ENCODE data around the gene NAT8.
"Not testable (repeated sequence)": the region's sequence is repeated elsewhere in the genome, so short reads cannot be mapped to it uniquely, and the experiment has no call there.

The NAT8 gene

GRCh38 chr2:73684905-73685304 lies 42.7 kb upstream of the NAT8 start:
- H3K4me3 ChIP-seq (ENCODE audit: low read length); H3K27me3 ChIP-seq (ENCODE audit: low read depth, low read length); H3K27ac ChIP-seq (ENCODE audit: low read length); H3K4me1 ChIP-seq (ENCODE audit: low read length); H4K20me1 ChIP-seq (ENCODE audit: insufficient read depth, low read length); H3K36me3 ChIP-seq (replicated peaks; ENCODE audit: low read depth, low read length); H3K79me2 ChIP-seq (ENCODE audit: low read length); H3K9me3 ChIP-seq (ENCODE audit: insufficient read depth, low read length); H2AFZ ChIP-seq (ENCODE audit: low read depth, low read length); H3K4me2 ChIP-seq (ENCODE audit: low read length); H3K9ac ChIP-seq (ENCODE audit: low read length): not testable (repeated sequence)
- TF ChIP-seq, protein P1, sequence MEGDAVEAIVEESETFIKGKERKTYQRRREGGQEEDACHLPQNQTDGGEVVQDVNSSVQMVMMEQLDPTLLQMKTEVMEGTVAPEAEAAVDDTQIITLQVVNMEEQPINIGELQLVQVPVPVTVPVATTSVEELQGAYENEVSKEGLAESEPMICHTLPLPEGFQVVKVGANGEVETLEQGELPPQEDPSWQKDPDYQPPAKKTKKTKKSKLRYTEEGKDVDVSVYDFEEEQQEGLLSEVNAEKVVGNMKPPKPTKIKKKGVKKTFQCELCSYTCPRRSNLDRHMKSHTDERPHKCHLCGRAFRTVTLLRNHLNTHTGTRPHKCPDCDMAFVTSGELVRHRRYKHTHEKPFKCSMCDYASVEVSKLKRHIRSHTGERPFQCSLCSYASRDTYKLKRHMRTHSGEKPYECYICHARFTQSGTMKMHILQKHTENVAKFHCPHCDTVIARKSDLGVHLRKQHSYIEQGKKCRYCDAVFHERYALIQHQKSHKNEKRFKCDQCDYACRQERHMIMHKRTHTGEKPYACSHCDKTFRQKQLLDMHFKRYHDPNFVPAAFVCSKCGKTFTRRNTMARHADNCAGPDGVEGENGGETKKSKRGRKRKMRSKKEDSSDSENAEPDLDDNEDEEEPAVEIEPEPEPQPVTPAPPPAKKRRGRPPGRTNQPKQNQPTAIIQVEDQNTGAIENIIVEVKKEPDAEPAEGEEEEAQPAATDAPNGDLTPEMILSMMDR (IDR thresholded peaks at IDR 0.05; ENCODE audit: low read depth, low read length) = peak; percentile 25

DNA sequence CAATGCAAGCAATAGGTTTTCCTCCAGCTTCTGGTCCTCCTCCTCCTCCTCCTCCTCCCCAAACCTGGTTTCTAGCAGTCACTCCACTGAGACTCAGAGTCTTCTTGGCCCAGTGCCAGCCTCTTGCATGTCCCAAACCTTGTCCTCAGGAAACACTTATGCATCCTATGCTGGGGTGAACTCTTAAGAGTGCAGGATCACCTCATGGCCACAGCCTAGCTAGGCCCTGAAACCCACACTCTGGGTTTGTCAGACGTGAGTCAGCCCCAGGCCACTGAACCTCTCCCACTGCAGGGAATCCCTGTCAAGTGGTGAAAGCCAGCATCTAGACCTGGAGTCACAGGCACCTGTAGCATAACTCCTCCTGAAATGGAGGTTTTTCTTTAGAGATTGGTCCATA lies 42.1 kb upstream of the NAT8 start:
- not testable (repeated sequence) for H3K36me3 ChIP-seq (replicated peaks; ENCODE audit: low read depth, low read length); H3K9me3 ChIP-seq (ENCODE audit: insufficient read depth, low read length); H3K4me1 ChIP-seq (ENCODE audit: low read length); H4K20me1 ChIP-seq (ENCODE audit: insufficient read depth, low read length); H3K27ac ChIP-seq (ENCODE audit: low read length); H3K27me3 ChIP-seq (ENCODE audit: low read depth, low read length); H2AFZ ChIP-seq (ENCODE audit: low read depth, low read length); H3K4me2 ChIP-seq (ENCODE audit: low read length); H3K79me2 ChIP-seq (ENCODE audit: low read length); H3K4me3 ChIP-seq (ENCODE audit: low read length); H3K9ac ChIP-seq (ENCODE audit: low read length)

DNA sequence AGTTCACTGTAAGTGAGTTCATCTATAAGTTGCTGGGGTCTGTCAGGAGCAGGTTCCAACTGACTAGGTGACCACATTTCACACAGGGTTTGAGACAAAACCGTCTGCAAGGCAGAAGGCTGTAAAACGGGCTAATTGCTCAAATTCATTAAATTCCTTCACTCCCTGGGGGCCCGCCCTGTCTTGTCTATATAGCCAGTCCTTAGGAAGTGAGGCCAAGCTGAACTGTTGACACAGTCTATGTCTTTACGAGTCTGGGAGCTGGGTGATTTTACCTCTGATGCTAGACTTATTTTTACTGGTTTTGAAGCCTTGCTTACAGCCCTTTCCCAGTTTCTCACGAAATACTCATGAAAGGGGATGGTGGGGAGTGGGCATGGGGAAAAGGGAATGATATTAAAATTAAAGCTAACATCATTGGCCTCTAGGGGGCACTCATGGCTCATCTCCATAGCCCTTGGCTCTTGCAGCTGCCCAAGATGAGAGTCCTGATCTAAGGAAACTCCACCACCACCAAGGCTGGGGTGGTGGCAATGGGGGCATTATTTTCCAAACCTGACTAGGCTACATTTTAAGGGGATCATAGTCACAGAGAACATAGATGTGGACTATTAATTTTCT lies 37.8 kb upstream of the NAT8 start:
- H3K27ac ChIP-seq (ENCODE audit: low read length); H4K20me1 ChIP-seq (ENCODE audit: insufficient read depth, low read length); H3K79me2 ChIP-seq (ENCODE audit: low read length); H3K9ac ChIP-seq (ENCODE audit: low read length); H3K4me3 ChIP-seq (ENCODE audit: low read length); H3K27me3 ChIP-seq (ENCODE audit: low read depth, low read length); H3K36me3 ChIP-seq (replicated peaks; ENCODE audit: low read depth, low read length); H3K9me3 ChIP-seq (ENCODE audit: insufficient read depth, low read length); H2AFZ ChIP-seq (ENCODE audit: low read depth, low read length): not testable (repeated sequence)
- H3K4me1 ChIP-seq (ENCODE audit: low read length) = peaks cover 11% of the 10 kb centered on the region
- 0 out of 2 replicates have a peak overlapping the region, but pooled peaks have one; percentile 16 for H3K4me2 ChIP-seq (ENCODE audit: low read length)
- TF ChIP-seq, protein P1 (IDR thresholded peaks at IDR 0.05; ENCODE audit: low read depth, low read length) = peak; percentile 63

DNA sequence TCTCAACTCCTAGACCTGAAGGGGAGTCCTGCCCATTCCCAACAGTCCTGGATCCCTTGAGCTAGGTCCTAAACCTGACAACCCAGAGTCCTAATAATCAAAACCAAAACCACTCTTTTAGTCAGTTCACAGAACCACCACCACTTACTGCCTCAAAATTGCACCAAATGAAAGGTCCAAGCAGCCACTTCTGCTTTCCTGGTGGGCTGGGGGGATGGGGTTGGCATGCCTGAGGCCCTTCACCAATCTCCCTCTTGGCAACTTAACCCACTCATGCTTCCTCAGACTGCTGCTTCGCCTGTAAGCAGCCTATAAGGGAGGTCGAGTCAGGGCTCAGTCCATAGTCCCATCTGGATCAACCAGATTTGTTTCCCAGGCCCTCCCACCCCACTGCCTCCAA lies 37.0 kb upstream of the NAT8 start:
- not testable (repeated sequence) for H3K79me2 ChIP-seq (ENCODE audit: low read length); H4K20me1 ChIP-seq (ENCODE audit: insufficient read depth, low read length); H3K36me3 ChIP-seq (replicated peaks; ENCODE audit: low read depth, low read length); H2AFZ ChIP-seq (ENCODE audit: low read depth, low read length); H3K4me2 ChIP-seq (ENCODE audit: low read length); H3K4me3 ChIP-seq (ENCODE audit: low read length); H3K27ac ChIP-seq (ENCODE audit: low read length); H3K9me3 ChIP-seq (ENCODE audit: insufficient read depth, low read length); H3K27me3 ChIP-seq (ENCODE audit: low read depth, low read length); H3K9ac ChIP-seq (ENCODE audit: low read length)
- H3K4me1 ChIP-seq (ENCODE audit: low read length) = peaks cover 19% of the 10 kb centered on the region

- H2AFZ ChIP-seq (ENCODE audit: low read depth, low read length); H3K9me3 ChIP-seq (ENCODE audit: insufficient read depth, low read length); H3K4me3 ChIP-seq (ENCODE audit: low read length); H3K27me3 ChIP-seq (ENCODE audit: low read depth, low read length); H3K4me2 ChIP-seq (ENCODE audit: low read length); H4K20me1 ChIP-seq (ENCODE audit: insufficient read depth, low read length); H3K27ac ChIP-seq (ENCODE audit: low read length); H3K9ac ChIP-seq (ENCODE audit: low read length); H3K79me2 ChIP-seq (ENCODE audit: low read length); H3K36me3 ChIP-seq (replicated peaks; ENCODE audit: low read depth, low read length): not testable (repeated sequence)
- H3K4me1 ChIP-seq (ENCODE audit: low read length) = peaks cover 19% of the 10 kb centered on the region
Measured at GRCh38 chr2:73678008-73678407, 35.8 kb upstream of the NAT8 start.

DNA sequence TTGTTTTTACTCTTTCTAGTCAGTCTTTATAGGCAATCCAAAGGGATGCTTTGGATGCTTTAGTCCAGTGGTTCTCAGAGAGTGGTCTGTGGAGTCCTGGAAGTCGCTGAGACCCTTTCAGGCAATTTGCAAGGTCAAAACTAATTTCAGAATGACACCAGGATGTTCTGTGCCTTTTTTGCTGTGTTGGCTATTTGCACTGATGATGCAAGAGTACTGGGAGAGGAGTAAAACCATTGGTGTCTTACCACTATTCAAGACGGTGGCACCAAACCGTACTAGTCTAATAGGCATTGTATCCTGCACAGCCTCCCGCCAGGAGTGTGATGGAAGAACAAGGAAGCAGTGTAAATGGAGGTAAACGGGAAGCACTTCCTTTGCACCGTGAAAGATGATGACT lies 34.0 kb upstream of the NAT8 start:
- not testable (repeated sequence) for H3K9me3 ChIP-seq (ENCODE audit: insufficient read depth, low read length); H3K36me3 ChIP-seq (replicated peaks; ENCODE audit: low read depth, low read length); H3K4me2 ChIP-seq (ENCODE audit: low read length); H3K27ac ChIP-seq (ENCODE audit: low read length); H3K9ac ChIP-seq (ENCODE audit: low read length); H3K4me3 ChIP-seq (ENCODE audit: low read length); H3K79me2 ChIP-seq (ENCODE audit: low read length); H4K20me1 ChIP-seq (ENCODE audit: insufficient read depth, low read length); H2AFZ ChIP-seq (ENCODE audit: low read depth, low read length); H3K27me3 ChIP-seq (ENCODE audit: low read depth, low read length)
- H3K4me1 ChIP-seq (ENCODE audit: low read length) = peaks cover 19% of the 10 kb centered on the region

GRCh38 chr2:73674696-73675157 lies 32.5 kb upstream of the NAT8 start:
- H4K20me1 ChIP-seq (ENCODE audit: insufficient read depth, low read length); H3K79me2 ChIP-seq (ENCODE audit: low read length); H3K9me3 ChIP-seq (ENCODE audit: insufficient read depth, low read length); H2AFZ ChIP-seq (ENCODE audit: low read depth, low read length); H3K27ac ChIP-seq (ENCODE audit: low read length); H3K4me3 ChIP-seq (ENCODE audit: low read length); H3K27me3 ChIP-seq (ENCODE audit: low read depth, low read length); H3K9ac ChIP-seq (ENCODE audit: low read length); H3K36me3 ChIP-seq (replicated peaks; ENCODE audit: low read depth, low read length): not testable (repeated sequence)
- Histone ChIP-seq H3K4me2 (ENCODE audit: low read length) (peak overlapping the region; percentile 12), H3K4me1 (ENCODE audit: low read length) (peaks cover 19% of the 10 kb centered on the region)

DNA sequence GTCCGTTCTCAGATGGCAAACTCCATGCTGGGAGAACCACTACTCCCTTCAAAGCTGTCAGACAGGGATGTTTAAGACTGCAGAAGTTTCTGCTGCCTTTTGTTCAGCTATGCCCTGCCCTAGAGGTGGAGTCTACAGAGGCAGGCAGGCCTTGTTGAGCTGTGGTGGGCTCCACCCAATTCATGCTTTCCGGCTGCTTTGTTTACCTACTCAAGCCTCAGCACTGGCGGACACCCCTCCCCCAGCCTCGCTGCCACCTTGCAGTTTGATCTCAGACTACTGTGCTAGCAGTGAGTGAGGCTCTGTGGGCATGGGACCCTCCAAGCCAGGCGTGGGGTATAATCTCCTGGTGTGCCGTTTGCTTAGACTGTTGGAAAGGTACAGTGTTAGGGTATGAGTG lies 27.8 kb upstream of the NAT8 start:
- H3K79me2 ChIP-seq (ENCODE audit: low read length); H3K9ac ChIP-seq (ENCODE audit: low read length); H3K27me3 ChIP-seq (ENCODE audit: low read depth, low read length); H3K27ac ChIP-seq (ENCODE audit: low read length); H3K36me3 ChIP-seq (replicated peaks; ENCODE audit: low read depth, low read length); H4K20me1 ChIP-seq (ENCODE audit: insufficient read depth, low read length); H2AFZ ChIP-seq (ENCODE audit: low read depth, low read length); H3K9me3 ChIP-seq (ENCODE audit: insufficient read depth, low read length); H3K4me2 ChIP-seq (ENCODE audit: low read length); H3K4me1 ChIP-seq (ENCODE audit: low read length); H3K4me3 ChIP-seq (ENCODE audit: low read length): not testable (repeated sequence)
